ENCODE measurements around the gene EME2. TPM values are rescaled to one million over a fixed set of nuclear protein-coding genes. Genes with fewer than 3 reads are reported as not detected.

The EME2 gene
- total RNA-seq, 1 experiment from 2014 or later = 63.6 TPM

- H3K56ac ChIP-seq (ENCODE audit: insufficient read length, low read depth, low read length) = no peak overlapping the region
Measured at GRCh38 chr16:1775846-1776671, 3.4 kb downstream of the EME2 start.

More at GRCh38 chr16:1775846-1776671, 3.4 kb downstream of the EME2 start:
- Histone ChIP-seq H4K8ac (replicated peaks; ENCODE audit: insufficient read length, low read depth, low read length) (no peak overlapping the region), H3K18ac (ENCODE audit: insufficient read length, low read depth, low read length) (no peak overlapping the region), H3K27me3 (ENCODE audit: insufficient read depth, low read length) (no peaks in the 10 kb centered on the region), H3K23me2 (ENCODE audit: insufficient read length, low read depth, low read length, poor library complexity, severe bottlenecking) (peaks cover 5% of the 10 kb centered on the region), H2BK5ac (ENCODE audit: insufficient read length, low read length) (no peak overlapping the region), H2BK15ac (ENCODE audit: low read depth, low read length) (no peak overlapping the region), H4K20me1 (ENCODE audit: control insufficient read depth, insufficient read depth, insufficient read length) (no peaks in the 10 kb centered on the region), H3K4me1 (ENCODE audit: insufficient read depth, low read length) (no peaks in the 10 kb centered on the region), H3K23ac (ENCODE audit: insufficient read length, low read depth, low read length) (no peak overlapping the region), H3T11ph (ENCODE audit: low read length) (no peak overlapping the region), H2BK20ac (ENCODE audit: low read depth, low read length, poor library complexity, severe bottlenecking) (no peak overlapping the region), H3K4me2 (ENCODE audit: insufficient read depth, insufficient read length, low read length) (no peak overlapping the region), H3K4ac (ENCODE audit: low read depth, low read length) (no peak overlapping the region), H3K14ac (ENCODE audit: insufficient read depth, low read length) (no peak overlapping the region; the same call in 1 of the 2 replicates), H4K5ac (ENCODE audit: insufficient read length, low read depth, low read length) (no peak overlapping the region), H2AFZ (ENCODE audit: low read length) (no peak overlapping the region), H2AK5ac (ENCODE audit: insufficient read length, low read length) (no peak overlapping the region), H3K79me2 (ENCODE audit: insufficient read depth, low read length) (no peaks in the 10 kb centered on the region; the same call in 1 of the 2 replicates), H2BK120ac (ENCODE audit: low read depth, low read length, poor library complexity, severe bottlenecking) (no peak overlapping the region), H3K27ac (ENCODE audit: insufficient read length, low read depth, low read length) (no peak overlapping the region), H3K9me3 (ENCODE audit: control insufficient read depth, low read depth, low read length) (no peaks in the 10 kb centered on the region), H3K9ac (ENCODE audit: extremely low read depth, insufficient read length, low read length) (no peak overlapping the region), H3K79me1 (ENCODE audit: insufficient read depth, low read depth, low read length, poor library complexity, severe bottlenecking) (peaks cover 5% of the 10 kb centered on the region), H4K91ac (ENCODE audit: insufficient read length, low read depth, low read length) (no peak overlapping the region), H2BK12ac (ENCODE audit: insufficient read length, low read depth, low read length) (no peak overlapping the region)
- H3K4me3 Mint-ChIP-seq = no peak overlapping the region
- no peak for DNase-seq
- no peak overlapping the region for H3K27ac Mint-ChIP-seq
- no peak for TF ChIP-seq CTCF (conservative IDR thresholded peaks at IDR 0.05)
- H3K36me3 Mint-ChIP-seq (ENCODE audit: insufficient read depth in 1 of 3, low read depth in 3 of 3) = peaks cover 8 to 45% (median 13%) of the 10 kb centered on the region in 3 experiments; a peak in 5 of 7 replicates
- H3K4me1 Mint-ChIP-seq = peaks cover under 1 to 13% of the 10 kb centered on the region in 2 experiments; a peak in 2 of 4 replicates
- no peaks in the 10 kb centered on the region; the same call in 1 of the 2 replicates for H3K27me3 Mint-ChIP-seq (ENCODE audit: low read depth)
- WGBS (ENCODE audit: extremely low coverage, insufficient read length, low lambda C conversion rate) = no CpG with 5 or more reads among the region's 28 CpGs
- no peaks in the 10 kb centered on the region for H3K9me3 Mint-ChIP-seq

Measured in H9 (cell line).